PC-3 (cell line): Measurements from ENCODE around the gene TLR7. TPM values are rescaled to one million over a fixed set of nuclear protein-coding genes. Genes with fewer than 3 reads are reported as not detected.

Experiments used
- ATAC-seq: fragments of 200-7000 bp; cut with Tn5 transposase; 2 replicates; pipeline ENCODE4 v1.9.1; 2020; ENCODE audit warnings: mild to moderate bottlenecking, moderate library complexity
- BruUV-seq: library from RNA; stranded (reverse); fragments of 400-500 nt; replicated peaks from 2 replicates; lab custom pipeline; 2021; lab: Mats Ljungman, UMichigan
- CTCF ChIA-PET: fragments of 300-600 bp; sonication (Branson Sonifier 250); formaldehyde crosslinking; loops from one replicate; lab custom pipeline; 2022; ENCODE audit warnings: antibody characterized with exemption; lab: Charles Lee
- POLR2A ChIA-PET: fragments of 300-600 bp; sonication (Branson Sonifier 250); formaldehyde crosslinking; loops from one replicate; lab custom pipeline; 2022; ENCODE audit warnings: antibody characterized with exemption; ENCODE audit not compliant: unreplicated experiment; lab: Charles Lee
- DNase-seq: peaks from one replicate; pipeline ENCODE4 v3.0.0-alpha.2; 2015
- H2AFZ ChIP-seq: fragments of 300-600 bp; sonication (generic); 2 replicates; pipeline ENCODE4 v1.6.0; 2016; ENCODE audit warnings: antibody characterized with exemption, low read length
- H3F3A ChIP-seq: fragments of 300-600 bp; sonication (generic); one replicate; pipeline ENCODE4 v1.6.0; 2017; ENCODE audit warnings: antibody characterized with exemption, low read length, control low read depth, mild to moderate bottlenecking; ENCODE audit not compliant: unreplicated experiment
- H3K27ac ChIP-seq: fragments of 300-600 bp; sonication (generic); 2 replicates; pipeline ENCODE4 v1.5.1; 2016; ENCODE audit warnings: mild to moderate bottlenecking, low read length
- H3K27me3 ChIP-seq: fragments of 300-600 bp; sonication (generic); 2 replicates; pipeline ENCODE4 v1.6.1; 2016; ENCODE audit warnings: low read length, mixed read lengths
- H3K36me3 ChIP-seq: fragments of 300-600 bp; sonication (generic); 2 replicates; pipeline ENCODE4 v1.6.1; 2016; ENCODE audit warnings: low read depth, mixed run types, low read length, mixed read lengths
- H3K4me1 ChIP-seq: fragments of 300-600 bp; sonication (generic); 2 replicates; pipeline ENCODE4 v1.5.1; 2016; ENCODE audit warnings: low read length; ENCODE audit not compliant: insufficient read depth
- H3K4me2 ChIP-seq: fragments of 300-600 bp; sonication (generic); 2 replicates; pipeline ENCODE4 v1.6.0; 2016; ENCODE audit warnings: low read length
- H3K4me3 ChIP-seq: fragments of 300-600 bp; sonication (generic); 2 replicates; pipeline ENCODE4 v1.5.1; 2016; ENCODE audit warnings: mild to moderate bottlenecking, low read length, mixed read lengths
- H3K79me2 ChIP-seq: fragments of 300-600 bp; sonication (generic); 2 replicates; pipeline ENCODE4 v1.6.1; 2017; ENCODE audit warnings: low read length, mixed read lengths
- H3K9ac ChIP-seq: fragments of 300-600 bp; sonication (generic); 2 replicates; pipeline ENCODE4 v1.6.0; 2016; ENCODE audit warnings: mild to moderate bottlenecking, low read length
- H3K9me2 ChIP-seq: fragments of 300-600 bp; sonication (generic); replicated peaks from 2 replicates; pipeline ENCODE4 v1.6.1; 2016; ENCODE audit warnings: mixed run types, low read length, mixed read lengths
- H3K9me3 ChIP-seq: fragments of 300-600 bp; sonication (generic); 2 replicates; pipeline ENCODE4 v1.6.1; 2016; ENCODE audit warnings: low read length, mixed read lengths
- H4K20me1 ChIP-seq: fragments of 300-600 bp; sonication (generic); 2 replicates; pipeline ENCODE4 v1.6.1; 2016; ENCODE audit warnings: low read length, mixed read lengths
- CTCF ChIP-seq: fragments of 300-600 bp; sonication (generic); conservative IDR thresholded peaks from 2 replicates; pipeline ENCODE4 v1.5.1; 2017; ENCODE audit warnings: antibody characterized with exemption, low read depth, mild to moderate bottlenecking, low read length
- EZH2 ChIP-seq: fragments of 300-600 bp; sonication (generic); IDR thresholded peaks from one replicate; pipeline ENCODE4 v1.6.1; 2017; ENCODE audit warnings: antibody characterized with exemption, mild to moderate bottlenecking, low read length; ENCODE audit not compliant: unreplicated experiment
- EZH2phosphoT487 ChIP-seq: fragments of 300-600 bp; sonication (generic); IDR thresholded peaks from 2 replicates; pipeline ENCODE4 v1.6.1; 2018; ENCODE audit warnings: mild to moderate bottlenecking, antibody characterized with exemption, low read length, borderline replicate concordance
- intact Hi-C: fragments of 100-400 bp; cut with micrococcal nuclease; formaldehyde crosslinking; loops from 2 replicates; pipeline ENCODE4 v1.9.0; 2023
- total RNA-seq: library from RNA; depleted of rRNA; stranded (reverse); fragments of >200 nt; gene quantifications from 2 replicates; pipeline ENCODE4 v1.2.3, GENCODE V29; 2014

The TLR7 gene
- total RNA-seq, 1 experiment from 2014 or later, result not detected

GRCh38 chrX:12911122-12911470 is 44.2 kb downstream of the TLR7 start:
- no peak for ATAC-seq
- no peaks in the 10 kb centered on the region for H3K79me2 ChIP-seq
- no peak overlapping the region for H3K9ac ChIP-seq
- intact Hi-C loops, result no loop called here
- H4K20me1 ChIP-seq, result no peaks in the 10 kb centered on the region
- ChIA-PET CTCF (no interaction called here), POLR2A (no interaction called here)
- no peaks in the 10 kb centered on the region for H3K27me3 ChIP-seq
- no peak overlapping the region for H3K4me2 ChIP-seq
- TF ChIP-seq EZH2phosphoT487 (no peak), CTCF (no peak), EZH2 (no peak)
- DNase-seq, result no peak
- H3K27ac ChIP-seq, result no peak overlapping the region
- H3K36me3 ChIP-seq, result no peaks in the 10 kb centered on the region
- 0 out of 2 replicates have a peak, but pooled peaks cover 6% of the 10 kb centered on the region for H3K4me1 ChIP-seq
- no peak overlapping the region for H2AFZ ChIP-seq
- H3F3A ChIP-seq, result no peaks in the 10 kb centered on the region
- BruUV-seq, result no TSS peak
- H3K9me3 ChIP-seq, result no peaks in the 10 kb centered on the region
- H3K9me2 ChIP-seq, result no peaks in the 10 kb centered on the region
- H3K4me3 ChIP-seq, result no peak overlapping the region

GRCh38 chrX:12912791-12913482 is 46.1 kb downstream of the TLR7 start:
- H3K9me2 ChIP-seq, result no peaks in the 10 kb centered on the region
- H3K4me2 ChIP-seq, result no peak overlapping the region
- no TSS peak for BruUV-seq
- H4K20me1 ChIP-seq, result no peaks in the 10 kb centered on the region
- no peaks in the 10 kb centered on the region for H3K79me2 ChIP-seq
- CTCF ChIA-PET, result no interaction called here
- ATAC-seq (no peak), DNase-seq (no peak)
- no peak overlapping the region for H3K9ac ChIP-seq
- H3F3A ChIP-seq, result no peaks in the 10 kb centered on the region
- H3K27me3 ChIP-seq, result no peaks in the 10 kb centered on the region
- no peak for TF ChIP-seq EZH2phosphoT487
- TF ChIP-seq EZH2, result no peak
- no peak for TF ChIP-seq CTCF
- intact Hi-C loops, result no loop called here
- no peak overlapping the region for H2AFZ ChIP-seq
- H3K36me3 ChIP-seq, result no peaks in the 10 kb centered on the region
- 0 out of 2 replicates have a peak, but pooled peaks cover 6% of the 10 kb centered on the region for H3K4me1 ChIP-seq
- POLR2A ChIA-PET, result no interaction called here
- no peak overlapping the region for H3K27ac ChIP-seq
- no peak overlapping the region for H3K4me3 ChIP-seq
- H3K9me3 ChIP-seq, result no peaks in the 10 kb centered on the region

GRCh38 chrX:12917753-12918152 is 50.9 kb downstream of the TLR7 start:
- Histone ChIP-seq H3F3A (no peaks in the 10 kb centered on the region), H3K4me2 (no peak overlapping the region), H3K9ac (no peak overlapping the region), H4K20me1 (no peaks in the 10 kb centered on the region), H3K9me2 (no peaks in the 10 kb centered on the region), H3K27ac (no peak overlapping the region), H2AFZ (no peak overlapping the region), H3K36me3 (no peaks in the 10 kb centered on the region), H3K9me3 (no peaks in the 10 kb centered on the region), H3K4me3 (no peak overlapping the region), H3K4me1 (0 out of 2 replicates have a peak, but pooled peaks cover 6% of the 10 kb centered on the region), H3K79me2 (no peaks in the 10 kb centered on the region), H3K27me3 (no peaks in the 10 kb centered on the region)
- no peak for ATAC-seq
- ChIA-PET CTCF (no interaction called here), POLR2A (no interaction called here)
- no TSS peak for BruUV-seq
- intact Hi-C loops, result no loop called here
- no peak for DNase-seq
- TF ChIP-seq CTCF, result no peak
- no peak for TF ChIP-seq EZH2
- TF ChIP-seq EZH2phosphoT487, result no peak
